ENCODE results near the gene CDK14.

GRCh38 chr7:90804370-90804769 is 208.2 kb downstream of the CDK14 start:
- TF ChIP-seq POLR2AphosphoS5 (IDR thresholded peaks at IDR 0.05; ENCODE audit: low read depth, low read length): no peak
- no peak for TF ChIP-seq POLR2A (IDR thresholded peaks at IDR 0.05; ENCODE audit: low read depth, low read length)
